GM18520 (cell line): ENCODE results near the gene ERC2.

Experiments used
- ATAC-seq: cut with Tn5 transposase; IDR thresholded peaks from one replicate; pipeline ENCODE4 v1.9.1; 2021; ENCODE audit not compliant: unreplicated experiment

The ERC2 gene

GRCh38 chr3:56126632-56127031, 341.6 kb downstream of the ERC2 start:
- ATAC-seq: no peak

- ATAC-seq: no peak
Observed at GRCh38 chr3:56125358-56126005, 342.8 kb downstream of the ERC2 start.

- ATAC-seq: no peak
Observed at GRCh38 chr3:56124546-56124945, 343.7 kb downstream of the ERC2 start.

GRCh38 chr3:56123487-56123886, 344.8 kb downstream of the ERC2 start:
- ATAC-seq: no peak

- no peak for ATAC-seq
Observed at GRCh38 chr3:56122911-56123310, 345.4 kb downstream of the ERC2 start.

- ATAC-seq: no peak
Observed at GRCh38 chr3:56121716-56122115, 346.6 kb downstream of the ERC2 start.

GRCh38 chr3:56119575-56120349, 348.5 kb downstream of the ERC2 start:
- ATAC-seq: no peak

- ATAC-seq: no peak
Observed at GRCh38 chr3:56118968-56119367, 349.3 kb downstream of the ERC2 start.

- no peak for ATAC-seq
Observed at GRCh38 chr3:56115698-56116097, 352.6 kb downstream of the ERC2 start.

GRCh38 chr3:56115199-56115598, 353.1 kb downstream of the ERC2 start:
- ATAC-seq: no peak

GRCh38 chr3:56113908-56114307, 354.4 kb downstream of the ERC2 start:
- no peak for ATAC-seq

- ATAC-seq: no peak
Observed at GRCh38 chr3:56113231-56113630, 355.0 kb downstream of the ERC2 start.

GRCh38 chr3:56111606-56112304, 356.5 kb downstream of the ERC2 start:
- no peak for ATAC-seq

- no peak for ATAC-seq
Observed at GRCh38 chr3:56110886-56111285, 357.4 kb downstream of the ERC2 start.

- ATAC-seq: no peak
Observed at GRCh38 chr3:56107157-56107556, 361.1 kb downstream of the ERC2 start.

GRCh38 chr3:56102032-56102431, 366.2 kb downstream of the ERC2 start:
- no peak for ATAC-seq

- no peak for ATAC-seq
Observed at GRCh38 chr3:56101576-56101975, 366.7 kb downstream of the ERC2 start.

- ATAC-seq: no peak
Observed at GRCh38 chr3:56096999-56097398, 371.3 kb downstream of the ERC2 start.

- no peak for ATAC-seq
Observed at GRCh38 chr3:56094170-56094569, 374.1 kb downstream of the ERC2 start.

GRCh38 chr3:56089739-56090138, 378.5 kb downstream of the ERC2 start:
- no peak for ATAC-seq

GRCh38 chr3:56087451-56088053, 380.7 kb downstream of the ERC2 start:
- ATAC-seq: no peak

- no peak for ATAC-seq
Observed at GRCh38 chr3:56086355-56086754, 381.9 kb downstream of the ERC2 start.
